Right lung (tissue), 5 donors: Measurements from ENCODE around the gene BANK1. TPM values are rescaled to one million over a fixed set of nuclear protein-coding genes. Genes with fewer than 3 reads are reported as not detected.

Experiments
- DNase-seq, 2 donors: peaks; one replicate each; pipeline ENCODE4 v3.0.0-alpha.2; 2013
- polyA plus RNA-seq, 5 donors: library from polyadenylated mRNA; unstranded; fragments of 120-200 nt; gene quantifications; one replicate each; pipeline versions ENCODE4 v1.2.1 to v1.2.3, GENCODE V29; 2013; ENCODE audit warnings: inconsistent platforms in 1 of 5, low replicate concordance in 1 of 5; ENCODE audit not compliant: insufficient read length in 5 of 5, insufficient read depth in 1 of 5

Gene BANK1
- polyA plus RNA-seq, 5 donors = 1.8 to 2.6 (median 2.4) TPM

DNA sequence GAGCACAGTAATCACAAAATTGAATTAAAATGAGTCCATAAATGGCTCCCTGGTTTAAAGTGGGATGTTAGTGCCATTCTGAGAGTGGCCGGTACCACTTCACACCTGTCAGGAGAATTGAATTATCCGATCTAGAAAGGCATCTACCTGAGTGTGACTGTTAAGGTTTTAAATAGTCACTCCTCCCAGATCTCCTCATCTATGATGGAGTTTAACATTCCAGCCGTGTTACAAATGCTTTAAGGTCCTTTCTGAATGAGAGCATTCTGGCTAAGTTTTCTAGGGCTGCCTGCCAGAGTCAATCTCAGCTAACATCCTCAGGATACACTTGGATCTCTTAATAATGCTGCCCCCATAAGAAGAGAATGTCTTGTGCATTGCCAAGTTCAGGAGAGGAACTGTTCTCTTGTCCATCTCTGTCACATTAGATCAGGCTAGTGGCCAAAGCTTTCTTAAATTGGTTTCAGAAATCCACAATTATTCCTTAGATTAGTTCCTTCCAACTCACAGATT is 323.6 kb downstream of the BANK1 start:
- DNase-seq = no peak

GRCh38 chr4:102116121-102116520 is 325.6 kb downstream of the BANK1 start:
- DNase-seq = no peak

GRCh38 chr4:102120846-102121245 is 330.3 kb downstream of the BANK1 start:
- no peak for DNase-seq
